ENCODE results near the gene KCNQ1. TPM values are rescaled to one million over a fixed set of nuclear protein-coding genes. Genes with fewer than 3 reads are reported as not detected.

Gene KCNQ1
- total and polyA plus RNA-seq, 2 donors (not counting 3 experiments of a cell fraction or from before 2014, with no cell fraction given): 0.07 to 0.09 TPM

DNA sequence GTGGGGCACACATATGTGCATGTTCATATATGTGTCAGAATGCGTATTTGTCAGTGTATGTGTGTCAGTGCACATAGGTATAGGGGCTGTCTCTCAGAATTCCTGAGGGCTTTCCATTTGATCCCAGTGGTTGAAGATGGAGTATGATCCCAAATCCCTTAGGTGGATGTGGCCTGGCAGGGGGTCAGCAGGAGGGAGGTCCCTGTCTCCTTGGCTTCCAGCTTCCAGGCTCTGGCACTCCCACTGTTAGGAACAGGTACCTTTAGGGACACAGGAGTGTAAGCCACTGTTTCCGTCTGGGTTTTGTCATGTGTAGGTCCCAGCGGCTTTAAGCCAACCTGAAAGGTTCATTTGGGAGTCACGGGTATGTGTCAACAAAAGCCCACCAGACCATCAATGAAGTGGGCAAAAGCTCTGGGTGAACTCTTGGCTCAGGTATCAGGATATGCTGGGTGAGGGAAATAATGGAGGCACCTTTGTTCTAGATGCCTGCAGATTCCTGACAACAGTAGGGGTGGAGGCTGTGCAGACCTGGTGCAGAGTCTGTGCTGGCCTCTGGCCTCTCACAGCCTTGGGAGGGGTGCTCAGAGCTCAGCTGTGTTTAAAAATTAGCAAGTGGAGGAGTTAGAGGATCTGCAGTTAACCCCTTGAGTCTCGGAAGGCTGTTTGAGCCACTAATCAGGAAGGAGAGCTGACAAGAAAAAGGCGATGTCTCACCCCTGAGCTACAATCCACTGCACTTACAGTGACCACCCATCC, 246.0 kb downstream of the KCNQ1 start:
- intact Hi-C loops (cut with micrococcal nuclease) (loop anchor here (5.0 kb wide), 1 partner anchor 197 kb away; the partner anchor contains the start of gene CDKN1C), dilution Hi-C loops (cut with MboI; ENCODE audit: extremely low pct_ligation_motif_present, low sequenced_read_pairs) (no loop called here)
- H3K36me3 ChIP-seq (ENCODE audit: control insufficient read depth in 2 of 2, extremely low read depth in 1 of 2, insufficient read depth in 2 of 2, low read length in 2 of 2): no peaks in the 10 kb centered on the region
- DNase-seq (ENCODE audit: low read depth, low spot score) (no peak), FAIRE-seq (no peak)
- H3K4me1 ChIP-seq (ENCODE audit: control insufficient read depth, extremely low read depth, insufficient read depth, low read length): no peaks in the 10 kb centered on the region
- no peak overlapping the region for H3K4me2 ChIP-seq (ENCODE audit: insufficient read depth, low read length)
- H2AFZ ChIP-seq (ENCODE audit: low read depth, low read length): no peak overlapping the region
- no TSS peak for BruUV-seq (replicated peaks)
- no peak overlapping the region for H3K9ac ChIP-seq (replicated peaks; ENCODE audit: extremely low read depth, insufficient read depth, low read length)
- no peaks in the 10 kb centered on the region for H3K9me3 ChIP-seq (replicated peaks; ENCODE audit: control insufficient read depth, insufficient read depth, low read length)
- CTCF ChIA-PET: no interaction called here
- peaks cover 30% of the 10 kb centered on the region for H3K79me2 ChIP-seq (ENCODE audit: control insufficient read depth, insufficient read depth, low read length)
- H4K20me1 ChIP-seq (replicated peaks; ENCODE audit: control insufficient read depth, extremely low read depth, insufficient read depth, low read length): no peaks in the 10 kb centered on the region
- H3K9me1 ChIP-seq (replicated peaks; ENCODE audit: control insufficient read depth, extremely low read depth, insufficient read depth, low read length): no peaks in the 10 kb centered on the region
- H3K27ac ChIP-seq (ENCODE audit: insufficient read depth, low read depth, low read length): no peak overlapping the region
- POLR2A ChIA-PET: no interaction called here
- no peaks in the 10 kb centered on the region for H3K27me3 ChIP-seq (ENCODE audit: control insufficient read depth in 2 of 2, insufficient read depth in 2 of 2, low read length in 2 of 2)
- TF ChIP-seq, protein P1, sequence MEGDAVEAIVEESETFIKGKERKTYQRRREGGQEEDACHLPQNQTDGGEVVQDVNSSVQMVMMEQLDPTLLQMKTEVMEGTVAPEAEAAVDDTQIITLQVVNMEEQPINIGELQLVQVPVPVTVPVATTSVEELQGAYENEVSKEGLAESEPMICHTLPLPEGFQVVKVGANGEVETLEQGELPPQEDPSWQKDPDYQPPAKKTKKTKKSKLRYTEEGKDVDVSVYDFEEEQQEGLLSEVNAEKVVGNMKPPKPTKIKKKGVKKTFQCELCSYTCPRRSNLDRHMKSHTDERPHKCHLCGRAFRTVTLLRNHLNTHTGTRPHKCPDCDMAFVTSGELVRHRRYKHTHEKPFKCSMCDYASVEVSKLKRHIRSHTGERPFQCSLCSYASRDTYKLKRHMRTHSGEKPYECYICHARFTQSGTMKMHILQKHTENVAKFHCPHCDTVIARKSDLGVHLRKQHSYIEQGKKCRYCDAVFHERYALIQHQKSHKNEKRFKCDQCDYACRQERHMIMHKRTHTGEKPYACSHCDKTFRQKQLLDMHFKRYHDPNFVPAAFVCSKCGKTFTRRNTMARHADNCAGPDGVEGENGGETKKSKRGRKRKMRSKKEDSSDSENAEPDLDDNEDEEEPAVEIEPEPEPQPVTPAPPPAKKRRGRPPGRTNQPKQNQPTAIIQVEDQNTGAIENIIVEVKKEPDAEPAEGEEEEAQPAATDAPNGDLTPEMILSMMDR (IDR thresholded peaks at IDR 0.05; ENCODE audit: extremely low read depth in 1 of 2, insufficient read depth in 1 of 2, low read depth in 1 of 2, low read length in 2 of 2): no peak
- TF ChIP-seq FOS (IDR thresholded peaks at IDR 0.05; ENCODE audit: borderline replicate concordance, insufficient read depth, low read length): no peak
- TF ChIP-seq GATA2 (IDR thresholded peaks at IDR 0.05; ENCODE audit: insufficient read depth, insufficient read length, low read depth, low read length): no peak
- no peak for TF ChIP-seq POLR2A (IDR thresholded peaks at IDR 0.05; ENCODE audit: low read depth, low read length)
- TF ChIP-seq MYC (IDR thresholded peaks at IDR 0.05; ENCODE audit: low read depth, low read length): no peak
- no peak for TF ChIP-seq EZH2 (IDR thresholded peaks at IDR 0.05; ENCODE audit: borderline replicate concordance, low read depth, low read length, severe bottlenecking)
- no peak for TF ChIP-seq JUN (IDR thresholded peaks at IDR 0.05; ENCODE audit: borderline replicate concordance, insufficient read depth, insufficient read length, low read depth)
- TF ChIP-seq, protein P2, sequence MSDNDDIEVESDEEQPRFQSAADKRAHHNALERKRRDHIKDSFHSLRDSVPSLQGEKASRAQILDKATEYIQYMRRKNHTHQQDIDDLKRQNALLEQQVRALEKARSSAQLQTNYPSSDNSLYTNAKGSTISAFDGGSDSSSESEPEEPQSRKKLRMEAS (IDR thresholded peaks at IDR 0.05; ENCODE audit: insufficient read depth, insufficient read length): no peak
- TF ChIP-seq POLR2AphosphoS5 (IDR thresholded peaks at IDR 0.05; ENCODE audit: insufficient read depth, low read depth, low read length): no peak
- H3K4me3 ChIP-seq (replicated peaks in 1 of 3; ENCODE audit: insufficient read depth in 1 of 3, low read depth in 1 of 3, low read length in 3 of 3): no peak overlapping the region
